GM21367 (cell line): ENCODE data around the gene KLHL29.

Source experiments
- ATAC-seq: cut with Tn5 transposase; IDR thresholded peaks from one replicate; pipeline ENCODE4 v1.9.1; 2021; ENCODE audit not compliant: unreplicated experiment

The KLHL29 gene

DNA sequence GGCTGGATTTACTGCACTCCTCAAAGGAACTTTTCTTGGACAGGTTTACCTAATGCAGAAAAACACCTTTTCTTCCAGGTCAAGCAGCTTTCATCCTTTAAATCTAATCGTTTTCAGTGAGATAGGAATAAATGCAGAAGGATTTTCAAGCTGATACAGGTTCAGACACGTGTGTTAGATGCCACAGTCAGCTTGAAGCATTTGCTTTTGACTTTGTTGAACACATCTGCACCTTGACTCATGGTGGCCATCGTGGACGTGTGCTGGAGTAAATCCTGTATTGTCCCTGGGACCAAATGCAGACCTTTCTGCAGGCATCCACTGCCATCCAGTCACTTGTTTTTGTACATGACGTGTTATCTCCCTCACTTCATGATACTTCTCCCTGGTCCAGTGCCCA lies 61.9 kb downstream of the KLHL29 start:
- ATAC-seq, result no peak

- ATAC-seq, result no peak
These were observed 62.4 kb downstream of the KLHL29 start for GRCh38 chr2:23447405-23447804.

- ATAC-seq, result no peak
These were observed 63.9 kb downstream of the KLHL29 start for GRCh38 chr2:23448906-23449305.

DNA sequence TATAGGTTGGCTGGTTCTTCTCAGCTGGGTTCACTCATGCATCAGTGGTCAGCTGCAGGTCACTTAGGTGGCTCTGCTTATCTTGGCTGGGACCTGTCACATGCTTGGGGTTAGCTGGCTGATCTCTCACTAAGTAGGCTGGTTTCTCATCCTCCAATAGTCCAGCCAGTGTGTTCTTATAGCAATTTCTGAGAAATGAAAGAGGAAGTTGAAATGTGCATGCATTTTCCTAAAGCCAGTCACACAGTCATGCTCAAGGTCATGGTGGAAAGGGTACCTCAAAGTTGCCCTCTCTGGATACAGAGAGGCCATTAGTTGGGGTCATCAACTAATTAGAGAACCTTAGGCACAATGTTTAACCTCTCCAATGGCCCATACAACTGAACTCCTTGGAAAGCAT lies 64.4 kb downstream of the KLHL29 start:
- ATAC-seq, result peak; percentile 84

DNA sequence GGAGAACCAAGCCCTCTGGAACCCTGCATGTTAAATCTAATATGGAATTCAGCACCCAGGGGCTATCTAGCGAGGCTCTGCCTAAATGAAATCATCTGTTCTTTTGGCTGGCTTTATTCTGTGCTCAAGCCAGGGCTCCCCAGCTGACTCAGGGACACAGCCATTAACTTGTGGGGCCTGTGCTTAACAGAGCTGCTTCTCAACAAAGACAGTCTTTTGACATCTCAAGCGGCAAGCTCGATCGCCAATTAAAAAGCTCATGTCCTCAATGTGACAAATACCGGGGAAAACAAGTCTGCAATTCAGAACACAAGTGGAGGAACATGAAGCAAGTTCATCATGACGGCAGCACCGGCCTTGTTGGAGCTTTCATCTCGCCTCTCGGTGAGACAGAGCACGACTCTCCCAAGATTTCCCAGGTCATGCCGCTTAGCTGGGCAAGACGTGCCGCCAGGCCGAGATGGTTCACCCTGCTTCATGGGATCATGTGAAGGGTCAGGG lies 64.9 kb downstream of the KLHL29 start:
- ATAC-seq, result no peak

GRCh38 chr2:23452372-23452771 lies 67.4 kb downstream of the KLHL29 start:
- ATAC-seq, result no peak

DNA sequence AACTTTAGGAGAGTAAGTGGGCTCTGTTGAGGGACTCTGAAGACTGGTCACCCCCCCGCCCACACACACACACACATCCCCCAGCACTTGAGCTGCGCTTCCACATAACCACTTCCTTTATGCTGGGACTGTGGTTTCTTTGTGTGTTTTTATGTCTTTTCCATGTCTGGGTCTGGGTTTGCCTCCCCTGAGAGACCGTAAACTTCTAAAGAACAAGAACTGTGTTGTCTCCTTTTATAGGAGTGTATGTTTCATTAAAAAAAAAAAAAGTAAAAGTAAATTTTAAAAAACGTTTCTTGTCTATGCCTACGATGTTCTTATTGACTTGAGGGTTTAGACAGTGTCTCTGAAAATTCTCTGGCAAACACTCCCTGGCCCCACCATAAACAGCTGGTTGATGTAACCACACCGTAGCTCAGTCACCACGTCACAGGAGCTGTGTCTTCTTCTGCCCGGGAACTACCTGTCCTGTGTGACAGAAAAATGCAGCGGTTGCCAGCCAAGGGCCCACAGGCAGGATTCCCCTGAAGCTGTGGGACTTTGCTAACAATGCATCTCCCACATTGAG lies 68.0 kb downstream of the KLHL29 start:
- ATAC-seq, result no peak

GRCh38 chr2:23453432-23453831 lies 68.5 kb downstream of the KLHL29 start:
- ATAC-seq, result no peak

- no peak for ATAC-seq
These were observed 69.0 kb downstream of the KLHL29 start for GRCh38 chr2:23453836-23454460.

GRCh38 chr2:23454501-23455120 lies 69.6 kb downstream of the KLHL29 start:
- no peak for ATAC-seq

GRCh38 chr2:23456396-23456795 lies 71.4 kb downstream of the KLHL29 start:
- no peak for ATAC-seq

- no peak for ATAC-seq
These were observed 72.1 kb downstream of the KLHL29 start for GRCh38 chr2:23456881-23457760.

DNA sequence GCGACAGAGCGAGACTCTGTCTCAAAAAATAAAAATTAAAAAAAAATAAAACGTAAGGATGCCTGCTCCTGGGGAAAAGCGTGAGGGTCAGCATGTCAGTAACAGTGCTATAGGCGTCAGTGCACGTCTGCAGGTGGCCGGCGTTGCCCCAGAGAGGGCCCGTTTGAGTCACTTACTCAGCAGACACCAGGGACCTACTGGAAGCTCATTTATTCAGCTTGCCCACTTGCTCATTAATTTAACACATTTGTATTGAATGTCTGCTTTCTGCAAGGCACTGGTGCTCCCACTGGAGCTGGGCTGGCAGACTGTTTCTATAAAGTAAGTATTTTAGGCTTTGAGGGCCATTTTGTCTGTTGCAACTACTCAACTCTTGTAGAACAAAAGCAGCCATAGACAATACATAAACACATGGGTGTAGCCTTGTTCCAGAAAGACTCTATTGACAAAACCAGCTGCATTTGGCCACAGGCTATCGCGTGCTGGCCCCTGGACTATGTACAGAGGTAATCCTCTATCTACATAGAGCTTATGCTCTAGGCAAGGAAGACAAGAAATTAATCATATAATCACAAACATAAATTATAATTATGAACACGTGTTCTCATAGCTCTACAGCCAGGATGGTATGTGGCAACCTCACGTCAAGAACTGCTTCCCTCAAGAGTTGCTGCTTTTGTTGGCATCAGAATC lies 73.2 kb downstream of the KLHL29 start:
- ATAC-seq, result no peak

- no peak for ATAC-seq
These were observed 74.1 kb downstream of the KLHL29 start for GRCh38 chr2:23459032-23459431.

DNA sequence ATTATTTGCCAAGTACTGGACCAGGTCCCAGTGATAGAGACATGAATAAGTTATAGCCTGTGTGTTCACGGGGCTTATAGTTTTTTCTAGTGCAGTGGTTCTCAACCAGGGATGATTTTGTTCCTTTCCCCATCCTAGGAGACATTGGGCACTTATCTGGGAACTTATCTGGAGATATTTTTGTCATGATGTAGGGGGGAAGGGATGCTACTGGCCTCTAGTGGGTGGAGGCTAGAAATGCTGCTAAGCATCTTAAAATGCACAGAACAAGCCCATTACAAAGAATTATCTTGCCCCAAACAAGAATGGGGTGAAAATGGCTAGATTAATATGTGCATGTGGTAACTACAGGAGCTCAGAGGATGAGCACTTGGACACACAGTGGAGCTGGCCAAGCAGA lies 75.2 kb downstream of the KLHL29 start:
- peak; percentile 68 for ATAC-seq

- ATAC-seq, result no peak
These were observed 76.0 kb downstream of the KLHL29 start for GRCh38 chr2:23460993-23461392.

- no peak for ATAC-seq
These were observed 79.2 kb downstream of the KLHL29 start for GRCh38 chr2:23464156-23464555.

DNA sequence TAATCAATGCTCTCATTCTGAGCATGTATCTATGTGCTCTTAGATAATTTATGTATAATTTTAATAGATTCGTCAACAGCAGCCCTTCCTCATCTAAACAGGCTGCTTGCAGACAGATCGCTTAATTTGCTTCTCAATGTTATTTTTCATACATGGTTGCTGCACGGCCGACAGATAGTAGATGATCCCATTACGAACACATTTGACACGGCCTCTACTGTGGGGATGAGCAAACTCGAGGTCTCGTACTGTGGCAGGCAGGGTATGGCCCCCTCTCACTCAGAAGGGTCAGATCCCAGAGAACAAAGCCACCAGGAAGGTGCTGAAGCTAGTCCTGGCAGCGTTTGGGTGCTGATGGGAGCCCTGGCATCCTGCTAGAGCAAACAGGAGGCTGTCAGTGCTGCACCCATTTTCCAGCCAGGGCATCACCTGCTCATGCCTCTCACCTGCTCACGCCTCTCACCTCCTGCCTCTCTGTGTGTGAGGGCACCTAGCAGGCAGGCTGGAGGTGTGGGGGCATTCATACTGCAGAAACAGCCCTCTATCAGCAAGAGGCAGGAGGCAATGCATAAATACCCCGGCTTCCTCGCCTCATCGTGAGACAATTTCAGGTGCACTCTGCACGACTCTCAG lies 80.0 kb downstream of the KLHL29 start:
- no peak for ATAC-seq

- ATAC-seq, result no peak
These were observed 81.0 kb downstream of the KLHL29 start for GRCh38 chr2:23465936-23466335.

DNA sequence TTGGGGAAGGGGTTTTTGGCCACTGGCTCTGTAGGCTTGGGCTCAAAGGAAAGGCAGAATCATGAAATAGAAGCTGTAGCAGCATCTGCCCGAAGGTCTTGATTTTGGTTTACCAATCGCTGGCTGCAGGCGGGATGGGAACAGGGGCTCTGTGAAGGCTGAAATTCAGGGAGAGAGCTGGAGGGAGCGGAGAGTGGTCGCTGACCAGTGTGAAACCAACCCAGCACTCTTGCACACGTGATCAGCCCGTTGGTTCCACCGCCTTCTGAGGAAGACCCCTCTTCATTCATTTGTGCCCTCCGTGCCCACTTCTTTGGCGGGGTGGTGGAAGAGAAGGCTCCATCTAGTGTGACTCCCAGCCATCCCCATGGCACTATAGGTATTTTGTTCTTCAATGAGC lies 82.6 kb downstream of the KLHL29 start:
- ATAC-seq, result no peak
